Heart right ventricle (tissue), 16 donors: ENCODE measurements around the gene AP2M1. TPM values are rescaled to one million over a fixed set of nuclear protein-coding genes. Genes with fewer than 3 reads are reported as not detected.

Source experiments
- ATAC-seq, 8 donors: fragments of 200-7000 bp; cut with Tn5 transposase; one replicate each; pipeline ENCODE4 v1.9.1; 2020; ENCODE audit warnings: mild to moderate bottlenecking in 8 of 8, moderate library complexity in 8 of 8, moderate number of reproducible peaks in 1 of 8
- DNase-seq, 2 donors: peaks; one replicate each; pipeline ENCODE4 v3.0.0-alpha.2; 2020
- H3K27ac ChIP-seq, 10 donors: fragments of 200-600 bp; sonication (generic) in 2 of 10; one replicate each; pipeline versions ENCODE4 v1.5.0 to v1.8.0; 2020 to 2022; ENCODE audit warnings: mild to moderate bottlenecking in 3 of 10
- H3K27me3 ChIP-seq, 7 donors: fragments of 200-600 bp; one replicate each; pipeline ENCODE4 v1.8.0; 2021 to 2022; ENCODE audit warnings: mild to moderate bottlenecking in 2 of 7
- H3K36me3 ChIP-seq, 9 donors: fragments of 200-600 bp; sonication (generic) in 1 of 9; one replicate each; pipeline versions ENCODE4 v1.5.0 to v1.8.0; 2020 to 2022; ENCODE audit warnings: mild to moderate bottlenecking in 2 of 9
- H3K4me1 ChIP-seq, 9 donors: fragments of 200-600 bp; sonication (generic) in 1 of 9; one replicate each; pipeline versions ENCODE4 v1.5.0 to v1.8.0; 2020 to 2022; ENCODE audit warnings: mild to moderate bottlenecking in 4 of 9
- H3K4me3 ChIP-seq, 10 donors: fragments of 200-600 bp; sonication (generic) in 2 of 10; one replicate each; pipeline versions ENCODE4 v1.5.0 to v1.8.0; 2020 to 2022; ENCODE audit warnings: mild to moderate bottlenecking in 7 of 10, moderate library complexity in 2 of 10
- H3K9me3 ChIP-seq, 11 donors: fragments of 200-600 bp in 10 of 11; sonication (generic) in 2 of 11; one replicate each; pipeline versions ENCODE4 v1.5.0 to v1.8.0; 2013 to 2022; ENCODE audit warnings: mild to moderate bottlenecking in 2 of 11, control low read depth in 1 of 11, moderate library complexity in 1 of 11
- CTCF ChIP-seq, 9 donors: fragments of 200-600 bp; sonication (generic) in 2 of 9; IDR thresholded peaks; one replicate each; pipeline versions ENCODE4 v1.5.0 to v1.8.0; 2021 to 2022; ENCODE audit warnings: antibody characterized with exemption in 9 of 9, mild to moderate bottlenecking in 5 of 9, moderate library complexity in 1 of 9
- WGBS, 2 donors: extraction: QIAGEN DNeasy Blood & Tissue Kit; methylation state at CpG; one replicate each; pipeline ENCODE4 v1.1.7; 2013; ENCODE audit warnings: inconsistent platforms in 1 of 2; 5-methylcytosine and 5-hydroxymethylcytosine counted together
- intact Hi-C, 10 donors: fragments of 100-400 bp; cut with DNase I; formaldehyde crosslinking; loops; one replicate each; pipeline versions ENCODE4 v1.11.1 to v1.14.2; 2022
- polyA plus RNA-seq, 2 donors: library from polyadenylated mRNA; stranded (reverse); fragments of 200-250 nt; gene quantifications; one replicate each; pipeline ENCODE4 v1.2.3, GENCODE V29; 2013
- total RNA-seq, 10 donors: library from RNA; stranded (reverse); fragmentation: NEBNext Ultra II Directional in 3 of 10; extraction: Animal tissue kit (Norgen Biotek cat#: 25700) in 3 of 10; gene quantifications; one replicate each; pipeline versions ENCODE4 v1.2.1 to v1.2.4, GENCODE V29; 2021 to 2023
- donor health status: Arrhythmogenic right ventricular cardiomyopathy.
- donor health status: ischemic (EF 13 %, LVEDD 7.1; RV severe dilation, severe dysfunction).
- donor health status: healthy with polysubstance abuse.
- donor health status: DM: no; HTN: yes; CAD: no.
- donor health status: DM: no; HTN: no; CAD: no.
- donor health status: ischemic (EF 25% LVEDD 6.9; RV normal size, moderate dysfunction).
- donor health status: ischemic (EF 25% LVEDD 5.7; RV mildly dilated, moderate dysfunction).
- donor health status: healthy.
- donor health status: DM: yes; HTN: yes; CAD: no.
- donor health status: Ischemic cardiomyopathy.
- donor health status: ischemic (EF 35%, LVEDD 5.7; RV mildly dilated, moderate dysfunction).
- donor health status: nonischemic (EF 11% LVEDD 7.7; RV severe dilation, severe dysfunction).
- donor health status: DM: yes; HTN: yes; CAD: no.
- donor health status: PGD.
- donor health status: ischemic (EF 29% LVEDD 5.4; RV normal size, mild dysfunction).
- donor health status: nonischemic (EF 23%, LVEDD 6.1; RV moderate dilation, normal function).

AP2M1 gene
- total and polyA plus RNA-seq, 12 donors: 187 to 390 (median 321) TPM

DNA sequence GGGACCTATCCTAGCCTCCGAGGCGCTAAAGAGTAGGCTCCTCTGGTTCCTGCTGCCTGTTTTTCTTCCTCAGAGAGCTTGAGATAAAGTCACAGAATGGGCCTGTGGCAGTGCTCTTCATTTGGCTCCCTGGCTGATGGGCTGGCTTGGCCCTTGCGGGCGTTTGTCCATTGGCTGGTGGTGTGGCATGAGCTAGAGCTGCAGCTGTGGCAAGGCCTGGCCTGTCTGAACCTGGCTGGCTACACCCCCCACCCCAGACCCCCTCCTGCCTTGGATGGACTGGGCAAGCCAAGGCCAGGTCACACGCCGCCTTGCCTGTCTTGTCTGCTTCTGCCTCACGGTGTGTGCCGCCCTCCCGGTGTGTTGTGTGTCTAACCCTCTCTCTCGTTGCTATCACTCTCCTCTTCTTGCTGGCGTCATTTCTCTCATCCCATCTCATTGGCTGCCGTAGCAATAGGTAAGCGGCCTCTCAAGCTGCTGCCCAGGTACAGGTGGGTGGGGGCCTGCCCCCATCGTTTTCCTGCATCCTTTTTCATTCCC is 3.2 kb downstream of the AP2M1 start:
- peak overlapping the region in 6 of 10 donors; percentile 92 to 99 (median 98) for H3K27ac ChIP-seq
- intact Hi-C loops: loop anchor here in 2 of 10 donors (5.0 kb wide), 2 partner anchors 41 to 119 kb away; partner anchors contain the start of genes EIF2B5 (in 1 of the 2) and PSMD2 (in 1 of the 2)
- H3K4me3 ChIP-seq: peak overlapping the region in 2 of 10 donors; percentile 100
- peaks cover 10 to 70% (median 59%) of the 10 kb centered on the region in 9 donors for H3K36me3 ChIP-seq
- no peaks in the 10 kb centered on the region for H3K9me3 ChIP-seq
- no peaks in the 10 kb centered on the region for H3K27me3 ChIP-seq
- no peak for ATAC-seq
- no peak for DNase-seq
- H3K4me1 ChIP-seq: peaks cover 10 to 67% (median 42%) of the 10 kb centered on the region in 9 donors
- no peak for TF ChIP-seq CTCF (IDR thresholded peaks at IDR 0.05)
- WGBS, 2 donors: 83 to 85% methylated on average over 14 of the region's 14 CpGs

DNA sequence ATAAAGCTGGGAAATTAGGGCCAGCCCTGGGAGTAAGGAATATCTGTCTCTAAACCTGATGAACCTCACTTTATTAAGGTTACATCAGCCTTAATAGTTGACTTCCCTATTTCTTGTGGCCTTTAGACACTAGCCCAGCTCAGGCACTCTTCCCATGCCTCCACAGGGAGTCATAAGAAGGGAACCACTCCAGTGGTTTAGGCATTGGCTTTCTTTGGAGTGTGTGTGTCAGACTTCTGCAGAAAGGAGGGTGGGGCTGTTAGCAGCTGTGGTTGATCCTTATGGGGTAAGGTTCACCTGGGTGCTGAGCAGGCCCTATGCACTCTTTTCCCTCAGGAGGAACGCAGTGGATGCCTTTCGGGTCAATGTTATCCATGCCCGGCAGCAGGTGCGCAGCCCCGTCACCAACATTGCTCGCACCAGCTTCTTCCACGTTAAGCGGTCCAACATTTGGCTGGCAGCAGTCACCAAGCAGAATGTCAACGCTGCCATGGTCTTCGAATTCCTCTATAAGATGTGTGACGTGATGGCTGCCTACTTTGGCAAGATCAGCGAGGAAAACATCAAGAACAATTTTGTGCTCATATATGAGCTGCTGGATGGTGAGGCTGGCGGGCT is 4.0 kb downstream of the AP2M1 start:
- WGBS, 2 donors: 91 to 93% methylated on average over 13 of the region's 13 CpGs
- Histone ChIP-seq H3K27ac (no peak overlapping the region), H3K36me3 (peaks cover 10 to 70% (median 67%) of the 10 kb centered on the region in 9 donors), H3K4me1 (peaks cover 10 to 60% (median 40%) of the 10 kb centered on the region in 9 donors), H3K27me3 (no peaks in the 10 kb centered on the region), H3K4me3 (no peak overlapping the region), H3K9me3 (no peaks in the 10 kb centered on the region)
- intact Hi-C loops: loop anchor here in 2 of 10 donors (5.0 kb wide), 2 partner anchors 41 to 119 kb away; partner anchors contain the start of genes EIF2B5 (in 1 of the 2) and PSMD2 (in 1 of the 2)
- DNase-seq (no peak), ATAC-seq (no peak)
- no peak for TF ChIP-seq CTCF (IDR thresholded peaks at IDR 0.05)

DNA sequence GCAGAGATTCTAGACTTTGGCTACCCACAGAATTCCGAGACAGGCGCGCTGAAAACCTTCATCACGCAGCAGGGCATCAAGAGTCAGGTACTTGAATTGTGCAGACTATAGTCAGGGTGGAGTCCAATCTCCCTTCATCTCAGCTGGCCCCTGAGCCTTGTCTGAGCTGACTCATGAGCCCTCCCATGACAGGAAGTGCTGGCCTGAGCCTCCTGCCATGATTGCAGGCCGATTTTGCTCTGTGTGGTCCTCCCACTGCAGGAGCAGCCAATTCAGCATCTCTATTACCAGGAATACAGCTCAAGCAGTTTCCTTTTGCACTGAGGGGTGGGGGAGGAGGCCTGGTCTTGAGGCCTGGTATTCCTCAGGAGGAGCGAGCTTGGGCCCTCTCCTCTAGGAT is 5.5 kb downstream of the AP2M1 start:
- H3K9me3 ChIP-seq: no peaks in the 10 kb centered on the region
- WGBS, 2 donors: 90 to 91% methylated on average over 6 of the region's 6 CpGs
- H3K4me3 ChIP-seq: no peak overlapping the region
- peaks cover 13 to 56% (median 36%) of the 10 kb centered on the region in 9 donors for H3K4me1 ChIP-seq
- ATAC-seq (no peak), DNase-seq (no peak)
- intact Hi-C loops: loop anchor here in 3 of 10 donors (10.0 kb wide), 3 partner anchors 65 to 155 kb away; partner anchors contain the start of genes ALG3 (in 2 of the 3), EEF1AKMT4 (in 2 of the 3), EIF4G1 (in 1 of the 3) and FAM131A (in 1 of the 3)
- TF ChIP-seq CTCF (IDR thresholded peaks at IDR 0.05): no peak
- H3K36me3 ChIP-seq: peaks cover 10 to 84% (median 76%) of the 10 kb centered on the region in 9 donors
- peak overlapping the region in 1 of 10 donors; percentile 53 for H3K27ac ChIP-seq
- no peaks in the 10 kb centered on the region for H3K27me3 ChIP-seq

GRCh38 chr3:184181596-184181995 is 6.9 kb downstream of the AP2M1 start:
- H3K27me3 ChIP-seq: no peaks in the 10 kb centered on the region
- intact Hi-C loops: loop anchor here in 3 of 10 donors (10.0 kb wide), 3 partner anchors 63 to 153 kb away; partner anchors contain the start of genes ALG3 (in 2 of the 3), EEF1AKMT4 (in 2 of the 3), EIF4G1 (in 1 of the 3) and FAM131A (in 1 of the 3)
- no peak for DNase-seq
- peaks cover 10 to 84% (median 76%) of the 10 kb centered on the region in 9 donors for H3K36me3 ChIP-seq
- no peak overlapping the region for H3K4me3 ChIP-seq
- ATAC-seq: no peak
- H3K9me3 ChIP-seq: no peaks in the 10 kb centered on the region
- 95 to 97% methylated on average over 9 of the region's 9 CpGs for WGBS, 2 donors
- no peak for TF ChIP-seq CTCF (IDR thresholded peaks at IDR 0.05)
- H3K27ac ChIP-seq: no peak overlapping the region
- H3K4me1 ChIP-seq: peaks cover 16 to 50% (median 28%) of the 10 kb centered on the region in 9 donors
